D721Med (cell line): Measurements from ENCODE around the gene PLAGL2.
"Not testable (repeated sequence)": the region's sequence is repeated elsewhere in the genome, so short reads cannot be mapped to it uniquely, and the experiment has no call there.

Experiments
- DNase-seq: peaks from one replicate; pipeline ENCODE4 v3.0.0; 2011; ENCODE audit warnings: low spot score; ENCODE audit not compliant: insufficient read length
- FAIRE-seq: peaks from 2 replicates; lab custom pipeline; 2011; peaks lifted over from hg19 to GRCh38; lab: Jason Lieb, UNC
- CTCF ChIP-seq: IDR thresholded peaks from 2 replicates; pipeline ENCODE4 v1.5.1; 2012; ENCODE audit warnings: mild to moderate bottlenecking, control low read depth; ENCODE audit not compliant: insufficient read depth; ENCODE audit errors: missing control alignments

Gene PLAGL2

GRCh38 chr20:32179515-32179914 lies 28.0 kb downstream of the PLAGL2 start:
- FAIRE-seq = no peak
- TF ChIP-seq CTCF = no peak
- DNase-seq = no peak

- DNase-seq, FAIRE-seq: not testable (repeated sequence)
Measured at GRCh38 chr20:32177696-32178095, 29.8 kb downstream of the PLAGL2 start.

GRCh38 chr20:32168184-32168910 lies 39.2 kb downstream of the PLAGL2 start:
- FAIRE-seq = no peak
- no peak for DNase-seq
- no peak for TF ChIP-seq CTCF

GRCh38 chr20:32167552-32167951 lies 40.0 kb downstream of the PLAGL2 start:
- no peak for FAIRE-seq
- TF ChIP-seq CTCF = no peak
- DNase-seq = no peak

- no peak for DNase-seq
- TF ChIP-seq CTCF = no peak
- FAIRE-seq = no peak
Measured at GRCh38 chr20:32165836-32166545, 41.6 kb downstream of the PLAGL2 start.

- FAIRE-seq = no peak
- DNase-seq = no peak
- no peak for TF ChIP-seq CTCF
Measured at GRCh38 chr20:32164984-32165735, 42.4 kb downstream of the PLAGL2 start.

- no peak for DNase-seq
- TF ChIP-seq CTCF = no peak
- FAIRE-seq = no peak
Measured at GRCh38 chr20:32163951-32164350, 43.6 kb downstream of the PLAGL2 start.
